DOHH2 (cell line): ENCODE data around the gene CSMD2.

Source experiments
- H3F3A ChIP-seq: fragments of 200-600 bp; sonication (generic), shearing (Covaris generic); 2 replicates; pipeline ENCODE4 v1.6.0; 2016; ENCODE audit warnings: antibody characterized with exemption, mild to moderate bottlenecking; ENCODE audit not compliant: control insufficient read depth, insufficient read depth
- H3K27ac ChIP-seq: fragments of 200-600 bp; sonication (generic); 2 replicates; pipeline ENCODE4 v1.5.1; 2014; ENCODE audit warnings: low read depth, mild to moderate bottlenecking, low read length, moderate library complexity
- H3K27me3 ChIP-seq: fragments of 200-600 bp; sonication (generic); 2 replicates; pipeline ENCODE4 v1.6.1; 2014; ENCODE audit warnings: mild to moderate bottlenecking, low read length, mixed read lengths; ENCODE audit not compliant: control insufficient read depth
- H3K36me3 ChIP-seq: fragments of 200-600 bp; sonication (generic); 2 replicates; pipeline ENCODE4 v1.6.1; 2014; ENCODE audit warnings: mild to moderate bottlenecking, low read length, moderate library complexity, mixed read lengths; ENCODE audit not compliant: control insufficient read depth
- H3K4me1 ChIP-seq: fragments of 200-600 bp; sonication (generic); 2 replicates; pipeline ENCODE4 v1.6.1; 2014; ENCODE audit warnings: mild to moderate bottlenecking, low read length, mixed read lengths; ENCODE audit not compliant: control insufficient read depth
- H3K4me2 ChIP-seq: fragments of 200-600 bp; sonication (generic); 2 replicates; pipeline ENCODE4 v1.6.0; 2014; ENCODE audit warnings: mild to moderate bottlenecking, low read length, moderate library complexity
- H3K4me3 ChIP-seq: fragments of 200-600 bp; sonication (generic); 2 replicates; pipeline ENCODE4 v1.5.1; 2014; ENCODE audit warnings: mild to moderate bottlenecking, low read length, mixed read lengths
- H3K79me2 ChIP-seq: fragments of 200-600 bp; sonication (generic); 2 replicates; pipeline ENCODE4 v1.6.1; 2014; ENCODE audit warnings: mild to moderate bottlenecking, low read length, mixed read lengths; ENCODE audit not compliant: control insufficient read depth
- H3K9me2 ChIP-seq: fragments of 200-600 bp; sonication (generic); replicated peaks from 2 replicates; pipeline ENCODE4 v1.6.1; 2014; ENCODE audit warnings: mild to moderate bottlenecking, low read length, mixed read lengths; ENCODE audit not compliant: control insufficient read depth
- H3K9me3 ChIP-seq: fragments of 200-600 bp; sonication (generic); 2 replicates; pipeline ENCODE4 v1.6.1; 2014; ENCODE audit warnings: antibody characterized with exemption, low read length, mixed read lengths; ENCODE audit not compliant: control insufficient read depth, insufficient read depth
- H4K20me1 ChIP-seq: fragments of 200-600 bp; sonication (generic); 2 replicates; pipeline ENCODE4 v1.6.0; 2014; ENCODE audit warnings: low read depth, mild to moderate bottlenecking, antibody characterized with exemption, low read length, moderate library complexity; ENCODE audit not compliant: control insufficient read depth, insufficient read depth
- EZH2phosphoT487 ChIP-seq: fragments of 200-600 bp; sonication (generic); IDR thresholded peaks from 2 replicates; pipeline ENCODE4 v1.6.1; 2017; ENCODE audit warnings: borderline replicate concordance, mild to moderate bottlenecking, antibody characterized with exemption, low read length, moderate library complexity, mixed read lengths
- TF ChIP-seq, protein P1 (sequence below): fragments of 200-600 bp; sonication (generic); IDR thresholded peaks from one replicate; pipeline ENCODE4 v1.5.1; 2014; ENCODE audit warnings: antibody characterized with exemption, mild to moderate bottlenecking, low read depth, low read length; ENCODE audit not compliant: poor library complexity, severe bottlenecking

The CSMD2 gene

DNA sequence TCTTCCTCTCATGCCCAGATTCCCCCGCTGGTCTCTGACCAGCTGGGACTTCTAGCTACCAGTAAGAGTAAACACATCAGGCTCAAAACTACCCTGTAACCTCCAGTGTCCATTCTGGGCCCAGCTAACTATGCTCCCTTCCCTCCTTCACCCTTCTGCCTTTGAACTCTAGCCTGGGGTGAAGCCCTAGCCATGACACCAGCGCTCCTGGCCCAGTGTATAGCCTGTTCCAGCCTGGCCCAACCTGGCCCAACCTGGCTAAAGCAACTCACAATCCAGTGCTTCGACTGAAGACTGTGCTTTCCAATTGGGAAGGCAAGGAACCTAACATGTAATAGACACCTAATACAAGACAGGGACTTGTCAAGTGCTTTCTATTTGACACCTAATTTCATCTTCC lies 27.6 kb downstream of the CSMD2 start:
- Histone ChIP-seq H3K4me2 (no peak overlapping the region), H3F3A (no peaks in the 10 kb centered on the region), H3K4me1 (peaks cover 15% of the 10 kb centered on the region), H3K27me3 (no peaks in the 10 kb centered on the region), H3K27ac (no peak overlapping the region), H3K9me2 (no peaks in the 10 kb centered on the region), H3K9me3 (no peaks in the 10 kb centered on the region), H3K79me2 (no peaks in the 10 kb centered on the region), H3K4me3 (no peak overlapping the region), H4K20me1 (no peaks in the 10 kb centered on the region), H3K36me3 (no peaks in the 10 kb centered on the region)
- no peak for TF ChIP-seq EZH2phosphoT487
- TF ChIP-seq, protein P1, sequence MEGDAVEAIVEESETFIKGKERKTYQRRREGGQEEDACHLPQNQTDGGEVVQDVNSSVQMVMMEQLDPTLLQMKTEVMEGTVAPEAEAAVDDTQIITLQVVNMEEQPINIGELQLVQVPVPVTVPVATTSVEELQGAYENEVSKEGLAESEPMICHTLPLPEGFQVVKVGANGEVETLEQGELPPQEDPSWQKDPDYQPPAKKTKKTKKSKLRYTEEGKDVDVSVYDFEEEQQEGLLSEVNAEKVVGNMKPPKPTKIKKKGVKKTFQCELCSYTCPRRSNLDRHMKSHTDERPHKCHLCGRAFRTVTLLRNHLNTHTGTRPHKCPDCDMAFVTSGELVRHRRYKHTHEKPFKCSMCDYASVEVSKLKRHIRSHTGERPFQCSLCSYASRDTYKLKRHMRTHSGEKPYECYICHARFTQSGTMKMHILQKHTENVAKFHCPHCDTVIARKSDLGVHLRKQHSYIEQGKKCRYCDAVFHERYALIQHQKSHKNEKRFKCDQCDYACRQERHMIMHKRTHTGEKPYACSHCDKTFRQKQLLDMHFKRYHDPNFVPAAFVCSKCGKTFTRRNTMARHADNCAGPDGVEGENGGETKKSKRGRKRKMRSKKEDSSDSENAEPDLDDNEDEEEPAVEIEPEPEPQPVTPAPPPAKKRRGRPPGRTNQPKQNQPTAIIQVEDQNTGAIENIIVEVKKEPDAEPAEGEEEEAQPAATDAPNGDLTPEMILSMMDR: no peak

DNA sequence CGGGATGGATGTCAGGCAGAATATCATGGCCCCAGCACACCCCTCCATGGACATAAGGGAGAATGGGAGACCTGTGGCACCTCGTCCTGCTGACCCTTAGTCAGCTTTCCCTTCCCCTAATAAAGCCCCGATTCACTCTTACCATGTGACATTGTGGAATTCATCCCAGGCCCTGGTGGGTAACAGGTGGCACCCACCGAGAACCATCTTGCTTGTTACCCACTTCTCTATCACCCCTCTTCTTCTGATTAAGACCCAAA lies 32.9 kb downstream of the CSMD2 start:
- Histone ChIP-seq H3K36me3 (no peaks in the 10 kb centered on the region), H3K9me2 (no peaks in the 10 kb centered on the region), H3K9me3 (no peaks in the 10 kb centered on the region), H3K4me1 (no peaks in the 10 kb centered on the region), H3K27me3 (no peaks in the 10 kb centered on the region), H3F3A (no peaks in the 10 kb centered on the region), H3K4me2 (no peak overlapping the region), H3K79me2 (no peaks in the 10 kb centered on the region), H3K27ac (no peak overlapping the region), H4K20me1 (no peaks in the 10 kb centered on the region), H3K4me3 (no peak overlapping the region)
- TF ChIP-seq, protein P1: no peak
- no peak for TF ChIP-seq EZH2phosphoT487

DNA sequence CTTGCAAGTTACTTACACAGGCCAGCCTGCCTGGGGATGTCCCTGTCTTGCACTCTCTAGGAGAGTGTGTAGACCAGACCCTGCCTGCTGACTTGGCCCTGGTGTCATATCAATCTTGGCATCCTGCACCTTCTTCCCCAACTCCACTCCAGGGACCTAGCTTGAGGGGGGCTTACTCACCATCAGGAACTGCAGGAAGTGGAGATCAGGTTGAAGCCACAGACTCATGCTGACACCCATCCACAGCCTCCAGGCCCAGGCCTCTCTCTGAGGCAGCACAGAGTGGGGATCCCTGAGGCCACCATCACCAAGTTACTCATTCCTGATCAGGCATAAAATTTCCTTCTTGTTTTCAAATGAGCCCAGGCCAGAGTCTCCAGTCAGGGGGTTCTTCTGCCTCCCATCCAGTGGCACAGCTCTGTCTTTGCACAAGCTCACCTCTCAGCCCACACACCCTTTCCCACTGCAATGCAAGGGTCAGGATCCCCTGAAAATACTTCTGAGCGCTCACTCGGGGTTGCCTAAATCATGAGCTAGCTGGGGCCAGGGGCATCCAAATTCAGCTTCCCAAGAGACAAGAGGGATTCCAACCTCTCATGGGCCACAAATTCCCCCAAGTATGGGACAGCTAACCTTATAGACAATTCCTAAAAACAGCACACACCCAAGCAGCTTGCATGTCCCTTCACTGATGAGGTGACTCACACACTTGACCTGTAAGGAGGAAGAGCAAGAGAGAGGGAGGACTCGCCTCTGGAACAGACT lies 33.5 kb downstream of the CSMD2 start:
- no peaks in the 10 kb centered on the region for H3F3A ChIP-seq
- H3K36me3 ChIP-seq: no peaks in the 10 kb centered on the region
- no peaks in the 10 kb centered on the region for H3K79me2 ChIP-seq
- no peaks in the 10 kb centered on the region for H3K9me3 ChIP-seq
- H3K4me3 ChIP-seq: no peak overlapping the region
- no peak overlapping the region for H3K27ac ChIP-seq
- H3K27me3 ChIP-seq: peaks cover 2% of the 10 kb centered on the region; the same call in 1 of the 2 replicates
- no peak for TF ChIP-seq EZH2phosphoT487
- H3K9me2 ChIP-seq: no peaks in the 10 kb centered on the region
- H4K20me1 ChIP-seq: no peaks in the 10 kb centered on the region
- H3K4me2 ChIP-seq: no peak overlapping the region
- H3K4me1 ChIP-seq: no peaks in the 10 kb centered on the region

DNA sequence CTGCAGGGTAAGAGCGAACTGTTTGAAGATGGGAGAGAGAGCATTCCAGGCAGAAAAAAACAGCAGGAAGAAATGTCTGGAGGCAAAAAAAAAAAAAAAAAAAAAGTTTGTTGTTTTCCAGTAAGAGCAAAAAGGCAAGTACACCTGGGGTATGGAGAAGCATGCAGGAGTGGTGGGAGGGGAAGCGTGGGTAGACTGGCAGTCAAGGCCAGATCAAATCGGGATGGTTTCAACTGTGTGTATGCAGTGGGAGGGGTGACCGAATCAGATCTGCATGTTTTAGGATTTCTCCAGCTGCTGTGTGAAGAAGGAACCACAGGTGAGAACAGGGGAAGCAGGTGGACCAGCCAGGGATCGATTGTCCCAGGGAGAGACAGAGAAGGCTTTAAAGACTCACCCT lies 34.7 kb downstream of the CSMD2 start:
- no peaks in the 10 kb centered on the region for H3K36me3 ChIP-seq
- TF ChIP-seq, protein P1: no peak
- TF ChIP-seq EZH2phosphoT487: no peak
- no peaks in the 10 kb centered on the region for H3K9me3 ChIP-seq
- no peaks in the 10 kb centered on the region for H3K79me2 ChIP-seq
- no peaks in the 10 kb centered on the region for H4K20me1 ChIP-seq
- no peaks in the 10 kb centered on the region for H3K4me1 ChIP-seq
- no peak overlapping the region for H3K4me3 ChIP-seq
- H3K4me2 ChIP-seq: no peak overlapping the region
- H3F3A ChIP-seq: no peaks in the 10 kb centered on the region
- peaks cover 8% of the 10 kb centered on the region for H3K27me3 ChIP-seq
- no peak overlapping the region for H3K27ac ChIP-seq
- no peaks in the 10 kb centered on the region for H3K9me2 ChIP-seq
